ENCODE results near the gene TTF2. TPM values are rescaled to one million over a fixed set of nuclear protein-coding genes. Genes with fewer than 3 reads are reported as not detected.

TTF2 gene
- total and polyA plus RNA-seq, 2 experiments from 2014 or later = 84.7 to 85.4 TPM

DNA sequence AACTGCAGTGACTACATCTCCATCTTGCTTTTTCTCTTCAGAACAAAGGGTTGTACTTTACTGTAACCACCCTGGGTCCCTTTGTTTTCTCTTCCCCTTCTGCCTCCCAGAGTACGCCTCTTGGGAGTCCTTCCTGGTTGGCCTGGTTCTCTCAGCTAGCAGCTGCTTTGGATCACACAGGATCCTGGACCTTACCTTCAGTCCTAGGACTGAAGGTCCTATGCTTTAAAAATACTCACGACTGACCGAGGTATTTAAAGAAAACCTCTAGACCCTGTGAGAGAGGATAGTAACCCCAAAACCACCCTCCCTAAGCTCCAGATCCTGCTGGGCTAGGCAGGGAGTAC is 56.6 kb downstream of the TTF2 start:
- no peak overlapping the region for H3K4me2 ChIP-seq
- H3K4me3 ChIP-seq = no peak overlapping the region
- no peak overlapping the region for H2AFZ ChIP-seq
- peaks cover 43% of the 10 kb centered on the region for H3K36me3 Mint-ChIP-seq (ENCODE audit: low read depth)
- TF ChIP-seq, protein P1, sequence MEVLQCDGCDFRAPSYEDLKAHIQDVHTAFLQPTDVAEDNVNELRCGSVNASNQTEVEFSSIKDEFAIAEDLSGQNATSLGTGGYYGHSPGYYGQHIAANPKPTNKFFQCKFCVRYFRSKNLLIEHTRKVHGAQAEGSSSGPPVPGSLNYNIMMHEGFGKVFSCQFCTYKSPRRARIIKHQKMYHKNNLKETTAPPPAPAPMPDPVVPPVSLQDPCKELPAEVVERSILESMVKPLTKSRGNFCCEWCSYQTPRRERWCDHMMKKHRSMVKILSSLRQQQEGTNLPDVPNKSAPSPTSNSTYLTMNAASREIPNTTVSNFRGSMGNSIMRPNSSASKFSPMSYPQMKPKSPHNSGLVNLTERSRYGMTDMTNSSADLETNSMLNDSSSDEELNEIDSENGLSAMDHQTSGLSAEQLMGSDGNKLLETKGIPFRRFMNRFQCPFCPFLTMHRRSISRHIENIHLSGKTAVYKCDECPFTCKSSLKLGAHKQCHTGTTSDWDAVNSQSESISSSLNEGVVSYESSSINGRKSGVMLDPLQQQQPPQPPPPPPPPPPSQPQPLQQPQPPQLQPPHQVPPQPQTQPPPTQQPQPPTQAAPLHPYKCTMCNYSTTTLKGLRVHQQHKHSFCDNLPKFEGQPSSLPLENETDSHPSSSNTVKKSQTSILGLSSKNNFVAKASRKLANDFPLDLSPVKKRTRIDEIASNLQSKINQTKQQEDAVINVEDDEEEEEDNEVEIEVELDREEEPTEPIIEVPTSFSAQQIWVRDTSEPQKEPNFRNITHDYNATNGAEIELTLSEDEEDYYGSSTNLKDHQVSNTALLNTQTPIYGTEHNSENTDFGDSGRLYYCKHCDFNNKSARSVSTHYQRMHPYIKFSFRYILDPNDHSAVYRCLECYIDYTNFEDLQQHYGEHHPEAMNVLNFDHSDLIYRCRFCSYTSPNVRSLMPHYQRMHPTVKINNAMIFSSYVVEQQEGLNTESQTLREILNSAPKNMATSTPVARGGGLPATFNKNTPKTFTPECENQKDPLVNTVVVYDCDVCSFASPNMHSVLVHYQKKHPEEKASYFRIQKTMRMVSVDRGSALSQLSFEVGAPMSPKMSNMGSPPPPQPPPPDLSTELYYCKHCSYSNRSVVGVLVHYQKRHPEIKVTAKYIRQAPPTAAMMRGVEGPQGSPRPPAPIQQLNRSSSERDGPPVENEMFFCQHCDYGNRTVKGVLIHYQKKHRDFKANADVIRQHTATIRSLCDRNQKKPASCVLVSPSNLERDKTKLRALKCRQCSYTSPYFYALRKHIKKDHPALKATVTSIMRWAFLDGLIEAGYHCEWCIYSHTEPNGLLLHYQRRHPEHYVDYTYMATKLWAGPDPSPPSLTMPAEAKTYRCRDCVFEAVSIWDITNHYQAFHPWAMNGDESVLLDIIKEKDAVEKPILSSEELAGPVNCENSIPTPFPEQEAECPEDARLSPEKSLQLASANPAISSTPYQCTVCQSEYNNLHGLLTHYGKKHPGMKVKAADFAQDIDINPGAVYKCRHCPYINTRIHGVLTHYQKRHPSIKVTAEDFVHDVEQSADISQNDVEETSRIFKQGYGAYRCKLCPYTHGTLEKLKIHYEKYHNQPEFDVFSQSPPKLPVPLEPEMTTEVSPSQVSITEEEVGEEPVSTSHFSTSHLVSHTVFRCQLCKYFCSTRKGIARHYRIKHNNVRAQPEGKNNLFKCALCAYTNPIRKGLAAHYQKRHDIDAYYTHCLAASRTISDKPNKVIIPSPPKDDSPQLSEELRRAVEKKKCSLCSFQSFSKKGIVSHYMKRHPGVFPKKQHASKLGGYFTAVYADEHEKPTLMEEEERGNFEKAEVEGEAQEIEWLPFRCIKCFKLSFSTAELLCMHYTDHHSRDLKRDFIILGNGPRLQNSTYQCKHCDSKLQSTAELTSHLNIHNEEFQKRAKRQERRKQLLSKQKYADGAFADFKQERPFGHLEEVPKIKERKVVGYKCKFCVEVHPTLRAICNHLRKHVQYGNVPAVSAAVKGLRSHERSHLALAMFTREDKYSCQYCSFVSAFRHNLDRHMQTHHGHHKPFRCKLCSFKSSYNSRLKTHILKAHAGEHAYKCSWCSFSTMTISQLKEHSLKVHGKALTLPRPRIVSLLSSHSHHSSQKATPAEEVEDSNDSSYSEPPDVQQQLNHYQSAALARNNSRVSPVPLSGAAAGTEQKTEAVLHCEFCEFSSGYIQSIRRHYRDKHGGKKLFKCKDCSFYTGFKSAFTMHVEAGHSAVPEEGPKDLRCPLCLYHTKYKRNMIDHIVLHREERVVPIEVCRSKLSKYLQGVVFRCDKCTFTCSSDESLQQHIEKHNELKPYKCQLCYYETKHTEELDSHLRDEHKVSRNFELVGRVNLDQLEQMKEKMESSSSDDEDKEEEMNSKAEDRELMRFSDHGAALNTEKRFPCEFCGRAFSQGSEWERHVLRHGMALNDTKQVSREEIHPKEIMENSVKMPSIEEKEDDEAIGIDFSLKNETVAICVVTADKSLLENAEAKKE (CRISPR knock-in tag; IDR thresholded peaks at IDR 0.05) = no peak
- TF ChIP-seq JUNB (IDR thresholded peaks at IDR 0.05; ENCODE audit: unreplicated experiment) = no peak
- no peak for TF ChIP-seq NANOG (IDR thresholded peaks at IDR 0.05; ENCODE audit: borderline replicate concordance)
- no peak for TF ChIP-seq ETS1 (IDR thresholded peaks at IDR 0.05)
- TF ChIP-seq ZNF114 (CRISPR knock-in tag; IDR thresholded peaks at IDR 0.05) = no peak
- TF ChIP-seq CREB1 (CRISPR knock-in tag; IDR thresholded peaks at IDR 0.05; ENCODE audit: low read depth) = no peak
- no peak for TF ChIP-seq EZH2phosphoT487 (IDR thresholded peaks at IDR 0.05; ENCODE audit: unreplicated experiment)
- TF ChIP-seq ZNF331 (CRISPR knock-in tag; IDR thresholded peaks at IDR 0.05; ENCODE audit: low read depth) = no peak
- no peak for TF ChIP-seq POLR2AphosphoS5 (IDR thresholded peaks at IDR 0.05; ENCODE audit: low read depth)
- TF ChIP-seq, protein P2, sequence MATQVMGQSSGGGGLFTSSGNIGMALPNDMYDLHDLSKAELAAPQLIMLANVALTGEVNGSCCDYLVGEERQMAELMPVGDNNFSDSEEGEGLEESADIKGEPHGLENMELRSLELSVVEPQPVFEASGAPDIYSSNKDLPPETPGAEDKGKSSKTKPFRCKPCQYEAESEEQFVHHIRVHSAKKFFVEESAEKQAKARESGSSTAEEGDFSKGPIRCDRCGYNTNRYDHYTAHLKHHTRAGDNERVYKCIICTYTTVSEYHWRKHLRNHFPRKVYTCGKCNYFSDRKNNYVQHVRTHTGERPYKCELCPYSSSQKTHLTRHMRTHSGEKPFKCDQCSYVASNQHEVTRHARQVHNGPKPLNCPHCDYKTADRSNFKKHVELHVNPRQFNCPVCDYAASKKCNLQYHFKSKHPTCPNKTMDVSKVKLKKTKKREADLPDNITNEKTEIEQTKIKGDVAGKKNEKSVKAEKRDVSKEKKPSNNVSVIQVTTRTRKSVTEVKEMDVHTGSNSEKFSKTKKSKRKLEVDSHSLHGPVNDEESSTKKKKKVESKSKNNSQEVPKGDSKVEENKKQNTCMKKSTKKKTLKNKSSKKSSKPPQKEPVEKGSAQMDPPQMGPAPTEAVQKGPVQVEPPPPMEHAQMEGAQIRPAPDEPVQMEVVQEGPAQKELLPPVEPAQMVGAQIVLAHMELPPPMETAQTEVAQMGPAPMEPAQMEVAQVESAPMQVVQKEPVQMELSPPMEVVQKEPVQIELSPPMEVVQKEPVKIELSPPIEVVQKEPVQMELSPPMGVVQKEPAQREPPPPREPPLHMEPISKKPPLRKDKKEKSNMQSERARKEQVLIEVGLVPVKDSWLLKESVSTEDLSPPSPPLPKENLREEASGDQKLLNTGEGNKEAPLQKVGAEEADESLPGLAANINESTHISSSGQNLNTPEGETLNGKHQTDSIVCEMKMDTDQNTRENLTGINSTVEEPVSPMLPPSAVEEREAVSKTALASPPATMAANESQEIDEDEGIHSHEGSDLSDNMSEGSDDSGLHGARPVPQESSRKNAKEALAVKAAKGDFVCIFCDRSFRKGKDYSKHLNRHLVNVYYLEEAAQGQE (IDR thresholded peaks at IDR 0.05; ENCODE audit: unreplicated experiment) = no peak
- TF ChIP-seq, protein P3, sequence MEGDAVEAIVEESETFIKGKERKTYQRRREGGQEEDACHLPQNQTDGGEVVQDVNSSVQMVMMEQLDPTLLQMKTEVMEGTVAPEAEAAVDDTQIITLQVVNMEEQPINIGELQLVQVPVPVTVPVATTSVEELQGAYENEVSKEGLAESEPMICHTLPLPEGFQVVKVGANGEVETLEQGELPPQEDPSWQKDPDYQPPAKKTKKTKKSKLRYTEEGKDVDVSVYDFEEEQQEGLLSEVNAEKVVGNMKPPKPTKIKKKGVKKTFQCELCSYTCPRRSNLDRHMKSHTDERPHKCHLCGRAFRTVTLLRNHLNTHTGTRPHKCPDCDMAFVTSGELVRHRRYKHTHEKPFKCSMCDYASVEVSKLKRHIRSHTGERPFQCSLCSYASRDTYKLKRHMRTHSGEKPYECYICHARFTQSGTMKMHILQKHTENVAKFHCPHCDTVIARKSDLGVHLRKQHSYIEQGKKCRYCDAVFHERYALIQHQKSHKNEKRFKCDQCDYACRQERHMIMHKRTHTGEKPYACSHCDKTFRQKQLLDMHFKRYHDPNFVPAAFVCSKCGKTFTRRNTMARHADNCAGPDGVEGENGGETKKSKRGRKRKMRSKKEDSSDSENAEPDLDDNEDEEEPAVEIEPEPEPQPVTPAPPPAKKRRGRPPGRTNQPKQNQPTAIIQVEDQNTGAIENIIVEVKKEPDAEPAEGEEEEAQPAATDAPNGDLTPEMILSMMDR (conservative IDR thresholded peaks at IDR 0.05; ENCODE audit: low read depth in 2 of 2) = no peak
- no peak for TF ChIP-seq EZH2 (IDR thresholded peaks at IDR 0.05; ENCODE audit: low read depth, unreplicated experiment)
- TF ChIP-seq STAT1 (IDR thresholded peaks at IDR 0.05; ENCODE audit: unreplicated experiment) = no peak
- H3K27ac ChIP-seq (ENCODE audit: low read depth) = no peak overlapping the region
- peaks cover 15% of the 10 kb centered on the region for H3K4me1 Mint-ChIP-seq
- H3K9me3 Mint-ChIP-seq = no peaks in the 10 kb centered on the region
- ATAC-seq (no peak), DNase-seq (ENCODE audit: low spot score) (no peak)
- H3K27me3 Mint-ChIP-seq (ENCODE audit: insufficient read depth, low read depth, poor library complexity) = peaks cover 13% of the 10 kb centered on the region
- H4K20me1 ChIP-seq (replicated peaks; ENCODE audit: insufficient read depth) = no peaks in the 10 kb centered on the region
- 0 out of 2 replicates have a peak, but pooled peaks cover 3% of the 10 kb centered on the region for H3F3A ChIP-seq (replicated peaks; ENCODE audit: low read depth)
- H3K27me3 ChIP-seq (ENCODE audit: insufficient read depth) = no peaks in the 10 kb centered on the region
- no peaks in the 10 kb centered on the region for H3K9me2 ChIP-seq (ENCODE audit: insufficient read depth)
- H3K4me1 ChIP-seq (ENCODE audit: insufficient read depth) = peaks cover 11% of the 10 kb centered on the region
- peaks cover 4% of the 10 kb centered on the region; the same call in 1 of the 2 replicates for H3K79me2 ChIP-seq (replicated peaks; ENCODE audit: insufficient read depth)
- H3K27ac Mint-ChIP-seq = no peak overlapping the region
- H3K36me3 ChIP-seq (ENCODE audit: insufficient read depth) = peaks cover 17% of the 10 kb centered on the region
- no peak overlapping the region for H3K4me3 Mint-ChIP-seq
